COLO829 (cell line): Measurements from ENCODE around the gene CHRNA9.
"Not testable (repeated sequence)": the region's sequence is repeated elsewhere in the genome, so short reads cannot be mapped to it uniquely, and the experiment has no call there.

Experiments used
- DNase-seq: peaks from one replicate; pipeline ENCODE4 v3.0.0; 2012; ENCODE audit warnings: low spot score

The CHRNA9 gene, protein sequence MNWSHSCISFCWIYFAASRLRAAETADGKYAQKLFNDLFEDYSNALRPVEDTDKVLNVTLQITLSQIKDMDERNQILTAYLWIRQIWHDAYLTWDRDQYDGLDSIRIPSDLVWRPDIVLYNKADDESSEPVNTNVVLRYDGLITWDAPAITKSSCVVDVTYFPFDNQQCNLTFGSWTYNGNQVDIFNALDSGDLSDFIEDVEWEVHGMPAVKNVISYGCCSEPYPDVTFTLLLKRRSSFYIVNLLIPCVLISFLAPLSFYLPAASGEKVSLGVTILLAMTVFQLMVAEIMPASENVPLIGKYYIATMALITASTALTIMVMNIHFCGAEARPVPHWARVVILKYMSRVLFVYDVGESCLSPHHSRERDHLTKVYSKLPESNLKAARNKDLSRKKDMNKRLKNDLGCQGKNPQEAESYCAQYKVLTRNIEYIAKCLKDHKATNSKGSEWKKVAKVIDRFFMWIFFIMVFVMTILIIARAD

DNA sequence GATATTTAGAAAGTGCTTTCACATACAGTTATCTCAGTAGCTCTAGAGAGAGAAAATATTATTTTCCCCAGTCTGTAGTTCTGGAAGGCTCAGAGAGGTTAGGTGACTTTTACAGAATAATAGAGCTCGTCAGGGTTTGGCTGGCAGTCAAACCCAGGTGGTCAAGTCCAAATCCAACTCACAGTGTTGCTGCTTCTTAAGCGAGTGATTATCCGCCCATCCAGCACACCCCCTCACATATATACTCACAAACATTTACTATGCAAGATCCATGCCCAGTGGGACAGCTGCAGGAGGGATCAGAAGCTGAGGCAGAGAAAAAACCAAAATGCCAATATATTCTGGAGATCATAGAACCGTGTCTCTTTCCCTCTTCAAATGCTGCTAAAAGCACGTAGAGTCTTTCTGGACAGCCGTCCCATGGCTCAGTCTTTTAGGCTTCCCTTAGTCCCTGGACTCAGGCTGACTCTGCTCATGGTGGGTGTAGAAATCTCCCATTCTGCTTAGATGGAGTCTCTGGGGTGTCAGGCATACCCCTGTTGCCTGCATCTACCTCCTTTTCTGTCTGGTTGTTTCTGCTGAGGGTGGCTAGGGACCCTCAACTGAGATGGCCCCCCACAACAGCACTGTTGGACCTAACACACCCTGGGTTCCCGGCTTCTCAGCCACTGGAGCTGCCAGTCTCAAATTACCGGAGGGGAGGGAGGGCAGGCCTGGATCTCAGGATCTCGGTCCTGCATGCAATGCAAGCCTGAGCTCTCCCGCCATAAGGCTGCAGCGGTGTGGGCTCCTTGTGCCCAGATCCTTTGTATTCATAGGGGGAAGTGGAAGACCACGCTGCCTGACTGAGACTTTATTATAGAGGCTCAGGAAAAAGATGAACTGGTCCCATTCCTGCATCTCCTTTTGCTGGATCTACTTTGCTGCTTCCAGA lies at the start of gene CHRNA9:
Gene CHRNA9, plus strand, starts transcription at position 743 of the 934 bp plus-strand sequence. Its CDS starts 135 bp downstream, at position 878.
- DNase-seq: no peak

- no peak for DNase-seq
These were observed 49.4 kb upstream of the CHRNA9 start for GRCh38 chr4:40285692-40286091.

DNA sequence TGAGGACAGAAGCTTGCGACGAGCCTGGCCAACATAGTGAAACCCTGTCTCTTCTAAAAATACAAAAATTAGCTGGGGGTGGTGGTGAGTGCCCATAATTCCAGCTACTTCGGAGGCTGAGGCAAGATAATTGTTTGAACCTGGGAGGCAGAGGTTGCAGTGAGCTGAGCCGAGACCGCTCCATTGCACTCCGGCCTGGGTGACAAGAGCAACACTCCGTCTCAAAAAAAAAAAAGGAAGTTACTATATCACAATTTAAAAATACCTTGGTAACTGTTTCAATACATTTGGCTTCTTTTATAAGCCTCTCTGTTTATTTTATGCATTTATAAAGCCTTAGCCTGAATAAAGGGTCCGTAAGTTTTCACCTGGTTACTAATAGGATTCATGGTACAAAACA lies 46.6 kb upstream of the CHRNA9 start:
- DNase-seq: no peak

- DNase-seq: no peak
These were observed 45.6 kb upstream of the CHRNA9 start for GRCh38 chr4:40289366-40290188.

DNA sequence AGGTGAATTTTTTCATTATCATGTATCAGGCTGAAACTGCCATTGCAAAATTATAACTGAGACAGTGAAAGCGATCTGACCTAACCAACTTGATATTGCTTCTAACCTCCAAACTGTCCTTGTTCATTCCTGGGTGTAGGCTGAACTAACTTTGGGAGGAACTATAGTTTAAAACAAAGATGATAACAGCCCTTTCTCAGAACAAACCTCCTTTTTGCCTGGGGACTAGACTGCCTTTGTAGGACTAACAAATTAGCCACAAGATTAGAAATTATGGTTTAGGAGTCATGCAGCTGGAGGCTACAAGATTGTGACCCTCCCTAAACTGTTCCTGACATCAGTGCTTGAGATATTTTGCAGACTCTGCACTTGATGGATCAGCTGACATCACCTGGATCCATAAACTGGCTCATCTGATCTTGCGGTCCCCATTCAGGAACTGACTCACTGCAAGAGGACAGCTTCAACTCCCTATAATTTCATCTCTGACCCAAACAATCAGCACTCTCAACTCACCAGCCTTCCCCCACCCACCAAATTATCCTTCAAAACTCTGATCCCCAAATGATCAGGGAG lies 44.4 kb upstream of the CHRNA9 start:
- DNase-seq: not testable (repeated sequence)

- DNase-seq: no peak
These were observed 42.8 kb upstream of the CHRNA9 start for GRCh38 chr4:40292313-40292759.

- DNase-seq: no peak
These were observed 40.8 kb upstream of the CHRNA9 start for GRCh38 chr4:40294339-40294738.

GRCh38 chr4:40295030-40295429 lies 40.1 kb upstream of the CHRNA9 start:
- not testable (repeated sequence) for DNase-seq

- DNase-seq: no peak
These were observed 39.6 kb upstream of the CHRNA9 start for GRCh38 chr4:40295572-40295971.

GRCh38 chr4:40299126-40299525 lies 36.0 kb upstream of the CHRNA9 start:
- no peak for DNase-seq

DNA sequence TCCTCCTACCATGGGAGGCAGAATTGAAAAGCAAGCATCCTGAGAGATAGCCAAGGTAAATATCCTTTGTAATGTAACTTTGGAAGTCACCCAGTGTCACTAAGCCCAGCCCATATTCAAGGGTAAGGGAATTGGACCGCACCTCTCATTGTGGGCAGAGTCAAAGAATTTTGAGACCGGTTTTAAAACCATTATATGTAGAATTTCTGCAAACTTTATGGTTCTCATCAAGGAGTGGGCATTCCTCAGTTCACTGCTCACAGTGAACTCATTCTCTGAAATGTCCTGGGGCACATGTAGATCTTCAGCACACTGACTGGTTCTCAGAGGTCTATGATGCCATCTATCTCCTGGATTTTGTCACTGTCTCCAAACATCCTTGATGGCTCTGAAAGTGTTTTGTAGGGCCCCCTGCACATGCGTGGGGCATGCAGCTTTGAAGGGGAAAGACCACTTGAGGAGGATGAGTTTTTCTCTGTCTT lies 35.3 kb upstream of the CHRNA9 start:
- no peak for DNase-seq

- DNase-seq: no peak
These were observed 34.6 kb upstream of the CHRNA9 start for GRCh38 chr4:40300371-40301162.

DNA sequence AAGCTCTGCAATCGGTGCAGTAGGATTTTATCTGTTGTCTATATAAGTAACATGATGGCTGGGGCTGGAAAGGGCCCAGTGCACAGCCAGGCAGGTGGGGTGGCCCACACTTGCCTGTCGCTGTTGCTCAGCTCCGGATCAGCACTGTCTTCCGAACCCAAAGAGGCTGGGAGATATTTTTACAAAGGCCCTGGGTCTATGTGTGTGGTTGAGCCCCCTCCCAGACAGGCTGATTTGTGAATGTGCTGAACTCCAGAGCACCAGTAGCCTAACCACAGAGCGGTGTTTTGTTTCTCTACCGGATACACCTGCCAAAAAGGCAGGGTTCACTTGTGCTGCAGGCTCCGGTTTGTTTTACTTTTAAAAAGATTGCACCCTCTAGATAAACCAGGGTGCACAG lies 33.5 kb upstream of the CHRNA9 start:
- no peak for DNase-seq

DNA sequence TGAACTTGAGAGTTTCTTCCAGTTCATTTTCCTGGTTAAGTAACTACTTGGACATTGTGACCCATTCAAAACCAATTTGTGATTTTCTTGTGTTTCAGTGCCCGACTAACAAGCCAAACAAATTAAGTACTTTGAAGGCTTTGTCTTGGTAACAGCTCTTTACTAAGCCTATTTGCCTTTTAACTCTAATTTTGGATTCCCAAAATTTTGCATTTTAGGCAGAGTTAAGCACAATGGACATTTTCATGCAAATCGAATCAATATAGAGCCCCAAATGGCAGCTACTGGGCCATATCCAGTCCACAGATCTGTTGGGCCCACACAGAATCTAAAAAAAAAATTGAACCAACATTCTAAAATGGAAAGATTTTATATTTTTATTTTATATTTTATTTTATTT lies 31.4 kb upstream of the CHRNA9 start:
- no peak for DNase-seq

DNA sequence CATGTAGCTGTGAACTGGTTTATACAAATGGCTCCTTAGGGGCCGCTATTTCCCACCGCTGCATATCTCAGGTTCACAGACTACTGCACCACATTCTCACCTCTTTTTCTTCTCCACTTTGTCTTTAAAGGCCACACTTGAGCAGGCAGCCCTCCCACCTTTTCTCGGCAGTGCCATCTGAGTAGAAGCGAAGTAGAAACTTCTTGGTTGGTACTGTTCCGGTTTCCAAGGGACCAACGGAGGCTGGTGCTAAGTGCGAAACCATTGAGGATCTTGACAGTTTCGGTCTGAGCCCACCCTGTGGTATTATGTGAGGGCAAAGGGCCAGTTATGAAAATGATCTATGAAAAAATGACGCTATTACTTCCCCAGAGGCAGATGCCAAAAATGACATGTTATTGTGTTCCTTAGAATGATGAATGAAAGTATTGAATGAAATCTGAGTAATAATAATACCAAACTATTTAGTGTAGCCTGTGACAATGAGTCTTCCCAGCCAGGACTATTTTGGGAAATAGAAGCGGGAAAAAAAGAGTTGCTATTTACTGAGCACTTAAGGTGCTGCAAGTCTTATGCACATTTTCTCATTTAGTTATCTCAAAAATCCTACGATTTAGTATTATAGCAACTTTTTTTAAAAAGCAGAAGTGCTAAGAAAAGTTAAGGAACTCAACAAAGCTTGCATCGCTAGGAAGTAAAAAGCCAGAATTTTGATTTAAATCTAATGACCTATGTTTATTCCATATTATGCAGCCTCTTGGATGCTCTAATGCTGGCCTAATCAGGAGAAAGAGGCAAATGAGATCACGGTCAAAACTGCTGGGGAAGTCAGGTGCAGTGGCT lies 29.6 kb upstream of the CHRNA9 start:
- no peak for DNase-seq

DNA sequence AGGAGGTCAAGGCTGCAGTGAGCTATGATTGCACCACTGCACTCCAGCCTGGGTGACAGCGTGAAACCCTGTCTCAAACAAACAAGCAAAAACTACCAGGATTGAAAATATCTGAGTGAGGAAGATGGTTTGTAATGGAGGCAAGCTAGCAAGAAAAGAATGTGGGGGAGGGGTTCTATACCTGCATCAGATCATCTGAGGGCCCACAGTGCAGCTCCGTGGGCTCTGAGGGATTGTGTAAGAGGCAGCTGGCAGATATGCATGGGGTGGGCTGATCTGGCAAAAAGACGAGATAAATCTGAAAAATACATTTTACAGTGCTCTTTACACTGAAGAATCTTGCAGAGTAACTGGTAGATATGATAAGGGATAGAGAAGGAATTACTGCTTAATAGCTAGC lies 28.9 kb upstream of the CHRNA9 start:
- DNase-seq: no peak

- DNase-seq: no peak
These were observed 28.2 kb upstream of the CHRNA9 start for GRCh38 chr4:40306976-40307375.

DNA sequence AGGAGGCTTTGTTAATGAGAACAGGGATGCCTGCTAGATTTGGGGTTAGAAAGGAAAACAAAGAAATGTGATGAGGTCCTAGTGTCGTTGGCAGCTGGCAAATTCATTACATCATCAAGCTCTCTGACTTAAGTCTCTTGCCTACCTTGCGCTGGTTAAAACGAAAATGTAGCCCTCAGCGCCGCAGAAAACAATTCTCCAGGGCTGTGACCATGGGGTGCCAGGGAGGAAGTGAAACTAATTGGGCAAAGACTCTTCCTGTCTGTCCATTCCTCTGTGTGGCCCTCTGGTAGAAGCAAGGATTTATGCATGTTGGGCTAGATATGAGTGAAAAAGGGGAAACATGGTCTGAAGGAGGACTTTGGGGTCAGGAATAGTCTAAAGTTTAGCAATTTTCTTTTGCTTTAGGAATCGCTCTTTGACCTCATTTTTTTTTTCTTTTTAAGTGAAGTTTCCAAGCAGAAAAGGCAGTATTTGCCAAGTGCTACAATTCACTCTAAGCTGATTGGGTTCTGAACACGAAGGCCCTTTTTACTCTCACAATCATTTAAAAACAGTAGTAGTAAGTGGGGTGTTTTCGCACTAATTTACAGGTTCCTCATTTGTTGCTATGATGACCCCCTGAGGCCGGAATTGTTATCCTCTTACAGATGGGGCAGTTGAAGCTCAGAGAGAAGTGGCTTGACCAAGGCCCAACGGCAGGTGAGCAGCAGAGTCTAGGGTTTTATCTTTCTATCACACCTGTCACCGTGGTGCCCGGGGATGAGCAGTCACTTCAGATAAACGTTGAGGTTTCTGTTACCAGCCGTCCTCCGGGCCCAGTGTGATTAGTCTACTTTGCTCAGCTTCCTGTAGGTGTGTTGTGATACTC lies 27.3 kb upstream of the CHRNA9 start:
- no peak for DNase-seq
